GM12873 (cell line): Measurements from ENCODE around the gene LAYN.
A peak's percentile ranks its signal among the peaks of the same experiment; 100 is the strongest.

ENCODE experiments used
- TF ChIP-seq, protein P1 (sequence below): IDR thresholded peaks from 2 replicates; pipeline ENCODE4 v1.5.1; 2012; ENCODE audit warnings: low read depth, mild to moderate bottlenecking, moderate library complexity, low read length, control low read depth; ENCODE audit not compliant: insufficient read depth; ENCODE audit errors: missing control alignments

Gene LAYN

GRCh38 chr11:111604392-111605009 is 64.0 kb downstream of the LAYN start:
- TF ChIP-seq, protein P1, sequence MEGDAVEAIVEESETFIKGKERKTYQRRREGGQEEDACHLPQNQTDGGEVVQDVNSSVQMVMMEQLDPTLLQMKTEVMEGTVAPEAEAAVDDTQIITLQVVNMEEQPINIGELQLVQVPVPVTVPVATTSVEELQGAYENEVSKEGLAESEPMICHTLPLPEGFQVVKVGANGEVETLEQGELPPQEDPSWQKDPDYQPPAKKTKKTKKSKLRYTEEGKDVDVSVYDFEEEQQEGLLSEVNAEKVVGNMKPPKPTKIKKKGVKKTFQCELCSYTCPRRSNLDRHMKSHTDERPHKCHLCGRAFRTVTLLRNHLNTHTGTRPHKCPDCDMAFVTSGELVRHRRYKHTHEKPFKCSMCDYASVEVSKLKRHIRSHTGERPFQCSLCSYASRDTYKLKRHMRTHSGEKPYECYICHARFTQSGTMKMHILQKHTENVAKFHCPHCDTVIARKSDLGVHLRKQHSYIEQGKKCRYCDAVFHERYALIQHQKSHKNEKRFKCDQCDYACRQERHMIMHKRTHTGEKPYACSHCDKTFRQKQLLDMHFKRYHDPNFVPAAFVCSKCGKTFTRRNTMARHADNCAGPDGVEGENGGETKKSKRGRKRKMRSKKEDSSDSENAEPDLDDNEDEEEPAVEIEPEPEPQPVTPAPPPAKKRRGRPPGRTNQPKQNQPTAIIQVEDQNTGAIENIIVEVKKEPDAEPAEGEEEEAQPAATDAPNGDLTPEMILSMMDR, result peak; percentile 53

- TF ChIP-seq, protein P1, result no peak
Observed at GRCh38 chr11:111605681-111606080, 65.2 kb downstream of the LAYN start.

GRCh38 chr11:111606986-111607385 is 66.5 kb downstream of the LAYN start:
- TF ChIP-seq, protein P1, result no peak

GRCh38 chr11:111607751-111608150 is 67.2 kb downstream of the LAYN start:
- TF ChIP-seq, protein P1, result no peak
